Raji (cell line): Measurements from ENCODE around the gene ANKS1B.

Experiments
- POLR2A ChIP-seq: IDR thresholded peaks from 2 replicates; pipeline ENCODE4 v1.6.1; 2011; ENCODE audit warnings: low read depth, low read length, control low read depth; ENCODE audit not compliant: insufficient read depth

The ANKS1B gene

DNA sequence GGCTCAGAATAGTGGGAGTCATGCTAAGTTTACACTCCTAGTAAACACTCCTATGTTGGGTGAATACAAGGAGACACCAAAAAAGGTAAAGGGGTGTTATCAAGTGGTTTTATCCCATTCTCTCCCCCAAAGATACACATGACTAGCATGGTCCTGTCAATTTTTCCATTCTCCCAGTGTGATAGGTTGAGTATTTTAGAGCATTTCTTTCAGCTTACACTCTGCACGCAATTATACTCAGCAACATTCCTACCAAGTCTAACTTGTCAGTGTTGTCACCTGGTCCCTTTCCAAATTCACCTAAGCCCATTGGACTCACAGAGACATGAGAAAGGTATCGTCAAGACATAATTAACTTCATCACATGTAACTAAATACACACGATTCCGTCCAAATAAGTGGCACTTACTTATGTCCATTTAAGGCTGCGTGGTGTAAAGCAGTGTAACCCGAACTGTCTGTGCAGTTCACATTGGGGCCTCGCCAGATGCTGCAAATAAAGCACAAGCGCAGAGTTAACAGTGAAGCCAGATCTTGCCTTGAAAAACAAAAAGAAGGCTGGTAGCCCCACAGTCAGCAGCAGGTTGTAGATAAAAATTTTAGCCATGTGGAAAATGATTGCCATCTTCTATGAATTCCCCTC, 159.7 kb downstream of the ANKS1B start:
- no peak for TF ChIP-seq POLR2A

- TF ChIP-seq POLR2A = no peak
These were observed 162.5 kb downstream of the ANKS1B start for GRCh38 chr12:99822273-99822672.

- TF ChIP-seq POLR2A = no peak
These were observed 173.8 kb downstream of the ANKS1B start for GRCh38 chr12:99810718-99811593.

DNA sequence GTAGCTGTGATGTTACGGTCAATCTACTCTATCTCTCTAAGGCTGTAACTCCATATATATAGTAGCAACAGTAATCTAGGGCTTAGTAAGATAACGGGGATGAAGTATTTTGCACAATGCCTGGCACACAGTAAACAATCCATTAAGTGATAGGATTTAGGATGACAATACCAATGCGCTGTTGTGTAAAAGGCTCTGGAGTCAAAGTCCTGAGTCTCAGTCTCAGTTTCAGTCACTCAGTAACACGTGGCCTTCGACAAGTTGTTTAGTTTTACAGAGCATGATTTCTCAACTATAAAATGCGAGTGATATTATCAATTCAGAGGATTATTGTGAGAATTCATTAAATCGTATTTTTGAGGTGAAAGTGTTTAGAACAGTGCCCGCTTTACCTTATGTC, 174.8 kb downstream of the ANKS1B start:
- no peak for TF ChIP-seq POLR2A

- no peak for TF ChIP-seq POLR2A
These were observed 178.4 kb downstream of the ANKS1B start for GRCh38 chr12:99806304-99806703.

DNA sequence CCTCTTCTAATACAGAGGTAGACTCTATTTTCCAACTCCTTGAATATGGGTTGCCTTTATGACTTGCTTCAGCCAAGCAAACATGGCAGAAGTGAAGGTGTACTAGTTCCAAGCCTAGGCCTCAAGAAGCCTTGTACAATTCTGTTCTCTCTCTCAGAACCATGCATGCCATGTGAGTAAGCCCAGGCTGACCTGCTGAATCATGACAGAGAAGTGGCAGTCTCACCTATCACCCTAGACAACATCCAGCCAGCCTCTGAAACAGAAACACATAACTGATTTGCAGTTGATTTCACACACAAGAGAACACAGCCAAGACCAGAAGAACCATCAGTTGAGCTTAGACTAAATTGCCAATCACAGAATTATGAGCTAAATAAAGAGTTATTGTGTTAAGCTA, 180.0 kb downstream of the ANKS1B start:
- no peak for TF ChIP-seq POLR2A

DNA sequence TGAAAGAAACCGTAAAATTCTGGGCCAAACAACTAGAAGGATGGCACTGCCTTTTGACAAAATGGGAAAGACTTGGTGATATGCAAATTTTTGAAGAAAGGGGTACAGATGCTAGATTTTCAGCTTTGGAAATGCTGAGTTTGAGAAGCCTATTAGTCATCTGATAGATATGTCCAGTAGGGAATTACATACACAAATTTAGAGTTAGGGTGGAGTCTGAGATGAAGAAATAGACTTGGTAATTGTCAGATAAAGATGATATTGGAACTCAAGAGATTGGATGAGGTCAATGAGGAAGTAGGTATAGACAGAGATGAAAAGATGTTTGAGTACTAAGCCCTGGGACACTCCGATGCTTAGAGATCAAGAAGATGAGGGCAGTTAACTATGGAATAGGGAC, 184.1 kb downstream of the ANKS1B start:
- no peak for TF ChIP-seq POLR2A

- no peak for TF ChIP-seq POLR2A
These were observed 201.3 kb downstream of the ANKS1B start for GRCh38 chr12:99783421-99783820.

DNA sequence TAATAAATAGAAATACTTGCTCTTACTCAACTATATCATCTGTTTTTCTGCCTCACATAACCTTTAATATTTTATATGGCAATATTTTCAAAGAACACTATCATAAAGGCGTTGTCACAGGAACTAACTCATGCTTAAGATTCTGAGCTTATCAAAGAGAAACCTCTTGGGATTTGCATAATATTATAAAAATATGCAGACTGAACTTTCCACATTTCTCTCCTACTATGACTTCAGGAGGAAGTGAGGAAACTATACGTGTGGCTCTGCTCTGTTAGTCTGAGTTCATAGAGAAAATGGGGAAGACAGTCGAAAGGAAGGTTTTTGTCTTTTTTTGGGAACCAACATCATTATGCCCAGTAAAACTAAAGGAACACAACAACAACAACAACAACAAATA, 212.5 kb downstream of the ANKS1B start:
- no peak for TF ChIP-seq POLR2A

- TF ChIP-seq POLR2A = no peak
These were observed 213.1 kb downstream of the ANKS1B start for GRCh38 chr12:99771659-99772058.

- TF ChIP-seq POLR2A = no peak
These were observed 215.2 kb downstream of the ANKS1B start for GRCh38 chr12:99769396-99769980.

DNA sequence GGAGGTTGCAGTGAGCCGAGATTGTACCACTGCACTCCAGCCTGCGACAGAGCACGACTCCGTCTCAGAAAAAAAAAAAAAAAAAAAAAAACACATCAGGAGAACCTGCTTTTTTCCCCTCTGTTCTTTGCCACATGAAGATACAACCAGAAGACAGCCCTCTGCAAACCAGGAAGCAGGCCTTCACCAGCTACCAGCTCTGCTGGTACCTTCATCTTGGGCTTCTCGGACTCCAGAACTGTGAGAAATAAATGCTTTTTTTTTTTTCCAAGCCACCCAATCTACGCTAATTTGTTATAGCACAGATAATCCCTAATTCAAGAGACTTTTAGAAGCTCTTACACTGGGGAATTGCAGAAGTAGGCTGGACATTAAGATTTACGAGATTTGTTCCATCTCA, 216.0 kb downstream of the ANKS1B start:
- no peak for TF ChIP-seq POLR2A

DNA sequence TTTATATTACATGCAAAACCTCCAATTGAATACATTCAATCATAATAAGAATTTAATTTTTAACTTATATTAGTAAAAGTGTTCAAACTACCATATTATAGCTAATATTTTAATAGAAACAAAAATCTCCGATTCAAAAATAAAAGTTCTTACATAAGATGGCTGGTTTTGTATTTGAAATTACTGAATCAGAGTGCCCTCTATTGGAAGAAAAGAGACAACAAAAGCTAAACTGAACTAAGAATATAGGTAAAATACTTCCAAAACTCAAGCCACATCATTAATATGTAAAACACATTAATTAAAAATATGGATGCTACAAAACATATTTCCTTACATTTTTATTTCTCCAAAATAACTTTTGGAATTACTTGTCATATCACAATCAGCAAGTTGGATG, 216.9 kb downstream of the ANKS1B start:
- TF ChIP-seq POLR2A = no peak

- no peak for TF ChIP-seq POLR2A
These were observed 218.3 kb downstream of the ANKS1B start for GRCh38 chr12:99766408-99766807.

GRCh38 chr12:99765469-99766114, 219.1 kb downstream of the ANKS1B start:
- no peak for TF ChIP-seq POLR2A

GRCh38 chr12:99759444-99759843, 225.3 kb downstream of the ANKS1B start:
- TF ChIP-seq POLR2A = no peak
